T-cell (primary cell): Measurements from ENCODE around the gene GCK. TPM values are rescaled to one million over a fixed set of nuclear protein-coding genes. Genes with fewer than 3 reads are reported as not detected.

ENCODE experiments used
- ATAC-seq, 4 experiments: fragments of 200-7000 bp in 3 of 4; fragments of 150-1000 bp in 1 of 4; cut with Tn5 transposase; replicated peaks in 1 of 4; 1 replicate in 3 of 4; 2 replicates in 1 of 4; pipeline ENCODE4 v1.10.0; 2021; ENCODE audit warnings: moderate library complexity in 3 of 4, mild to moderate bottlenecking in 2 of 4, moderate number of reproducible peaks in 1 of 4
- CTCF ChIA-PET, 2 donors: fragments of 300-600 bp; sonication (Branson Sonifier 250); formaldehyde crosslinking; loops; one replicate each; lab custom pipeline; 2022; ENCODE audit warnings: antibody characterized with exemption in 2 of 2; lab: Charles Lee
- POLR2A ChIA-PET, 2 donors: fragments of 300-600 bp; sonication (Branson Sonifier 250); formaldehyde crosslinking; loops; one replicate each; lab custom pipeline; 2022; ENCODE audit warnings: antibody characterized with exemption in 2 of 2; lab: Charles Lee
- DNase-seq, 35 experiments: peaks; one replicate each; pipeline versions ENCODE4 v3.0.0 to v3.0.0-alpha.2; 2013 to 2023
- H3K27ac ChIP-seq: one replicate; pipeline ENCODE4 v1.5.1; 2013; ENCODE audit warnings: low read length
- H3K27me3 ChIP-seq, 2 experiments: replicated peaks in 1 of 2; 1 replicate in 1 of 2; 2 replicates in 1 of 2; pipeline versions ENCODE4 v1.6.1 to v1.7.0; 2013; ENCODE audit warnings: low read length in 1 of 2, mixed read lengths in 1 of 2; ENCODE audit not compliant: control insufficient read depth in 2 of 2, insufficient read depth in 2 of 2; ENCODE audit errors: extremely low read depth in 1 of 2
- H3K36me3 ChIP-seq, 2 donors: 1 replicate in 1 of 2; 2 replicates in 1 of 2; pipeline versions ENCODE4 v1.6.1 to v1.7.0; 2013; ENCODE audit warnings: low read length in 1 of 2; ENCODE audit not compliant: control insufficient read depth in 2 of 2, insufficient read depth in 1 of 2; ENCODE audit errors: extremely low read depth in 1 of 2
- H3K4me1 ChIP-seq, 2 experiments: 1 replicate in 1 of 2; 2 replicates in 1 of 2; pipeline versions ENCODE4 v1.6.1 to v1.7.0; 2013; ENCODE audit warnings: low read length in 2 of 2, mixed read lengths in 1 of 2; ENCODE audit not compliant: insufficient read depth in 2 of 2, control insufficient read depth in 1 of 2; ENCODE audit errors: extremely low read depth in 1 of 2
- H3K4me3 ChIP-seq, 2 donors: 1 replicate in 1 of 2; 2 replicates in 1 of 2; pipeline versions ENCODE4 v1.5.1 to v1.7.0; 2013; ENCODE audit warnings: mild to moderate bottlenecking in 2 of 2, low read length in 1 of 2, moderate library complexity in 1 of 2; ENCODE audit not compliant: control insufficient read depth in 1 of 2; ENCODE audit errors: extremely low read depth in 1 of 2
- H3K9me3 ChIP-seq: 2 replicates; pipeline ENCODE4 v1.7.0; 2013
- H3K27ac Mint-ChIP-seq, 2 donors: one replicate each; pipeline ENCODE4 v1.8.0; 2020 to 2021; ENCODE audit warnings: mild to moderate bottlenecking in 2 of 2, mixed read lengths in 2 of 2
- H3K27me3 Mint-ChIP-seq, 2 donors: one replicate each; pipeline ENCODE4 v1.8.0; 2021 to 2022; ENCODE audit warnings: mixed read lengths in 2 of 2
- H3K36me3 Mint-ChIP-seq: one replicate; pipeline ENCODE4 v1.8.0; 2021; ENCODE audit warnings: mixed read lengths
- H3K4me1 Mint-ChIP-seq, 3 donors: one replicate each; pipeline ENCODE4 v1.8.0; 2020 to 2022; ENCODE audit warnings: mixed read lengths in 3 of 3, mild to moderate bottlenecking in 1 of 3
- H3K4me3 Mint-ChIP-seq, 3 donors: one replicate each; pipeline ENCODE4 v1.8.0; 2020 to 2022; ENCODE audit warnings: mild to moderate bottlenecking in 3 of 3, mixed read lengths in 3 of 3, moderate library complexity in 3 of 3
- H3K9me3 Mint-ChIP-seq, 3 donors: one replicate each; pipeline ENCODE4 v1.8.0; 2020 to 2022; ENCODE audit warnings: mixed read lengths in 3 of 3
- WGBS: methylation state at CpG from one replicate; pipeline ENCODE4 v1.1.5; 2013; ENCODE audit warnings: missing lambda C conversion rate; ENCODE audit not compliant: insufficient coverage; 5-methylcytosine and 5-hydroxymethylcytosine counted together
- total RNA-seq, 35 experiments: library from RNA in 6 of 35; stranded (reverse) in 6 of 35; fragments of 120-200 nt in 1 of 35; gene quantifications; one replicate each; pipeline versions ENCODE4 v1.2.1 to v1.2.4 and lab custom pipeline; 2013 to 2026

GCK gene
- total RNA-seq, 5 donors from 2014 or later (not counting 1 experiment from before 2014, with no cell fraction given), result 0.28 to 0.82 (median 0.43) TPM; not detected in 1

DNA sequence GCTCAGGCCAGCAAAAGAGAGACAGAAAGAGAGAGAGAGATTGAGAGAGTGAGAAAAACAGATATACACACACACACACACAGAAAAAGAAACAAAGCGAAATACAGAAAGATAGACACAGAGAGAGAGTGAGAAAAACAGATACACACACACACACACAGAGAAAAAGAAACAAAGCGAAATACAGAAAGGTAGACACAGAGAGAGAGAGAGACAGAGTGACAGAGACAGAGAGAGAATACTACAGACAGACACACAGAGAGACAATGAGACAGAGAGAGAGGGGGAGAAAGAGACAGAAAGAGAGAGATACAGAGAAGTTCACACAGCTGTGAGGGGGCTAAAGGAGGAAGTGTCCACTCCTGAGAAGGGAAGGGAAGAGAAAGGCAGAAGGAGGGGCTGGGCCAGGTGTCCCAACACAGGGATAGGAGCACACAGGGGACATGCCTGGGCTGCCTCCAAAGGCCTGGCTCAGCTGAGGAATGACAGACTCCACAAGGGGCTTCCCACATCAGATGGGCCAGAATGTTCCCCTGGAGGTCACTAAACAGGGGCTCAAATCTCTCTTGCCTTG is 4.3 kb downstream of the GCK start:
- H3K4me1 Mint-ChIP-seq, result no peaks in the 10 kb centered on the region
- H3K4me3 ChIP-seq, result no peak overlapping the region
- DNase-seq, result no peak
- no peak overlapping the region for H3K27ac ChIP-seq
- no peaks in the 10 kb centered on the region for H3K27me3 Mint-ChIP-seq
- no peaks in the 10 kb centered on the region for H3K36me3 ChIP-seq
- ATAC-seq, result no peak
- H3K9me3 ChIP-seq, result no peaks in the 10 kb centered on the region
- no peak overlapping the region for H3K27ac Mint-ChIP-seq
- peaks cover 0 to 30% of the 10 kb centered on the region in 2 experiments for H3K27me3 ChIP-seq
- no peaks in the 10 kb centered on the region for H3K36me3 Mint-ChIP-seq
- H3K9me3 Mint-ChIP-seq, result peaks cover 0 to 8% (median 0%) of the 10 kb centered on the region in 3 donors
- ChIA-PET CTCF (no interaction called here), POLR2A (no interaction called here)
- no peaks in the 10 kb centered on the region for H3K4me1 ChIP-seq
- no peak overlapping the region for H3K4me3 Mint-ChIP-seq
- no CpG with 5 or more reads among the region's 2 CpGs for WGBS

DNA sequence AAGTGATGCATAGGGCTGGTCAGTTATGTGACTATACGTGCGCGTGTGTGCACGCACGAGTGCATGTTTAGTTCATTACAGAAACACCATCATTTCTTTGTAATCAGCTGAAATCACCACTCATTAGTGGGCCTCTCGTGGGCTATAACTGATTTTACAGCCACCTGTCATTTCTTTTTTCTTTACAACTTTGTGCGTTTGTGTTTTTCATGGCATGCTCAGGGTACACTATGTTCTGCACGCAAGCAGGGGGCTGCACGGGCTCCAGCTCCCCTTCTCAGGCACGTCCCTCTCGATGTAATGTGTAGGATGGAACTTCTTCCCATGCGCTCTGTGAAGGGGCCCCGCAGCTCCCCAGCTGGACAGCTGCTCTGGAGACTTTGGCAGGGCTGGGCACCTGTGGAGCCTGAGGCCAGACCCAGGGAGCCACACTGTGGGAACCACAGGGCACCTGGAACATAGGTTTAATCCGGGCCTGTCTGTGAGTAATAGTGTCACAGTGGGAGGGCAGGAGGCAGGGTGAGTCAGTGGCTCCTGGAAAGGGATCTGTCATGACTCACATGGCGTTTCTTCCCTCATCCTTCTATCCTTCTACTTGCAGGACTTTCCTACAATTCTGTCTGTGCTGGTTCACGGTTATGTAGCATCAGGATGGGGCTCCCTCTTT is 4.9 kb downstream of the GCK start:
- CTCF ChIA-PET, result no interaction called here

DNA sequence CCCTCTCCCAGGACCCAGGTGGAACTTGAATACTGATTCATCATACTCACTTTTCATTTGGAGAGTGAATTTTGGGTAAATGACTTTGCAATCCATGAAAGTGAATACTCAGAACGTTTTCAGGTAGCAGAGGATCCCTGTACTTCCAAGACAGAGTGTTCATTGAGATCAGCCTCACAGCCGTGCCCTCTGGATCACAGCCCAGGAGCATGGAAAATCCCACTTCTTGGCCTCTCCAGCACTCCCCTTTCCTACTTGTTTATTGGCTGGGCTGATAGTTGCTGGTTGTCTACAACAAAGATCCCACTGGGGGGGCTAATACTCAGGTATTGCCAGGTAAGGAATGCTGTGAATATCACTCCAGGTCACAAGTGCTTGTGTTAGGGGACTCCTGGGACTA is 5.9 kb downstream of the GCK start:
- Histone ChIP-seq H3K27me3 (peaks cover 0 to 14% of the 10 kb centered on the region in 2 experiments), H3K27ac (no peak overlapping the region), H3K36me3 (no peaks in the 10 kb centered on the region), H3K4me3 (no peak overlapping the region), H3K9me3 (no peaks in the 10 kb centered on the region), H3K4me1 (no peaks in the 10 kb centered on the region)
- DNase-seq (no peak), ATAC-seq (peak in 1 of 4 experiments; percentile 46)
- Mint-ChIP-seq H3K9me3 (peaks cover 0 to 8% (median 0%) of the 10 kb centered on the region in 3 donors), H3K36me3 (no peaks in the 10 kb centered on the region), H3K4me3 (no peak overlapping the region), H3K27me3 (peaks cover 5% of the 10 kb centered on the region in 2 donors), H3K4me1 (no peaks in the 10 kb centered on the region), H3K27ac (no peak overlapping the region)
- WGBS, result 40% methylated on average over 1 of the region's 2 CpGs
- CTCF ChIA-PET, result no interaction called here
- POLR2A ChIA-PET, result no interaction called here

More for the DNA sequence above, 4.9 kb downstream of the GCK start:
- H3K4me3 ChIP-seq, result no peak overlapping the region
- no peak for ATAC-seq
- H3K9me3 ChIP-seq, result no peaks in the 10 kb centered on the region
- Mint-ChIP-seq H3K36me3 (no peaks in the 10 kb centered on the region), H3K4me3 (no peak overlapping the region), H3K9me3 (peaks cover 0 to 8% (median 0%) of the 10 kb centered on the region in 3 donors), H3K27ac (no peak overlapping the region), H3K4me1 (no peaks in the 10 kb centered on the region), H3K27me3 (peaks cover 2% of the 10 kb centered on the region in 2 donors)
- DNase-seq, result no peak
- 78% methylated on average over 6 of the region's 16 CpGs for WGBS
- peaks cover 0 to 23% of the 10 kb centered on the region in 2 experiments for H3K27me3 ChIP-seq
- POLR2A ChIA-PET, result no interaction called here
- H3K36me3 ChIP-seq, result no peaks in the 10 kb centered on the region
- H3K27ac ChIP-seq, result no peak overlapping the region
- H3K4me1 ChIP-seq, result no peaks in the 10 kb centered on the region

DNA sequence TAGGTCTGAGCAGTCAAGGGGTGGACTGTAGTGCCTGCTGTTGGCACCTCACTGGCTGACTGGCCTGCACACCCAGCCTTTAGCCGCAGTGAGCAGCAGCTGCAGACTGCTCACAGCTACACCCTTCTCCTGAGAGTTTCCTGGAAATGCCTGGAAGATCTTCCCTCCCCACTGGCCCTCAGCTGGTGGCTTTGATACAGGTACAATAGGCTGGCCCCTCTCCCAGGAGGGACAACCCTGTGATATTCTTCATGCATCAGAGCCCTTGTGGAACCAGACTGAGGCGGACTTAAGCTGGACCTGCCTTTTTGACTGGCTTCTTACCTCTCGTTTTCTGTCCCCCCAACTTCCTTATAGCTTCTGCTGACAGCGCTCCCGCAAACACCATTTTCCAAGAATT is 6.4 kb downstream of the GCK start:
- H3K36me3 ChIP-seq, result no peaks in the 10 kb centered on the region
- Mint-ChIP-seq H3K36me3 (no peaks in the 10 kb centered on the region), H3K27me3 (peaks cover 5 to 11% of the 10 kb centered on the region in 2 donors), H3K9me3 (peaks cover 0 to 8% (median 0%) of the 10 kb centered on the region in 3 donors), H3K4me1 (no peaks in the 10 kb centered on the region), H3K4me3 (no peak overlapping the region), H3K27ac (no peak overlapping the region)
- WGBS, result 63% methylated on average over 5 of the region's 5 CpGs
- no peaks in the 10 kb centered on the region for H3K9me3 ChIP-seq
- H3K4me3 ChIP-seq, result no peak overlapping the region
- H3K27me3 ChIP-seq, result peaks cover 0 to 16% of the 10 kb centered on the region in 2 experiments
- POLR2A ChIA-PET, result interaction anchor here in 1 of 2 donors (0.5 kb wide), 1 partner anchor 71 kb away, joined by 11 read pairs; no protein-coding TSS in a partner anchor
- H3K4me1 ChIP-seq, result no peaks in the 10 kb centered on the region
- DNase-seq, result no peak
- ATAC-seq, result no peak
- CTCF ChIA-PET, result no interaction called here
- no peak overlapping the region for H3K27ac ChIP-seq

DNA sequence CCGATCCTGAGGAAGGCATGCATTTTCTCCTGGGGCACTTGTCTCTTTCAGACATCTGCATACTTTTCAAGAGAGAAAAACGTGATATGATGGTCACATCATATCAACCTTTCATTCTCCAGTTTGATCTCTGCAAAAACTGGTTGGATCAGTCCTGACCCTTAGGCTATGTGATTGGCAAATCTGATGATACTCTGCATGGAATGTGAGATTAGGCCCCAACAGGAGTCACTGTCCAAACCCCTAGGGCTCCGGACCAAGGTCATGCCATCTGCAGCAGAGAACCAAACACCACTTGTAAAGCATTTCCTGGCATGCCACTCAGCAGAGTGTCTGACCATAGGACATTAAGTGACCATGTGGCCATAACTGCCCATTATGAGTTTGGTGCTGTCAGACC is 8.6 kb downstream of the GCK start:
- ATAC-seq (no peak), DNase-seq (no peak)
- no peaks in the 10 kb centered on the region for H3K36me3 Mint-ChIP-seq
- ChIA-PET CTCF (no interaction called here), POLR2A (no interaction called here)
- Histone ChIP-seq H3K27ac (no peak overlapping the region), H3K4me1 (no peaks in the 10 kb centered on the region), H3K9me3 (no peaks in the 10 kb centered on the region), H3K4me3 (no peak overlapping the region), H3K36me3 (no peaks in the 10 kb centered on the region), H3K27me3 (peaks cover 0 to 35% of the 10 kb centered on the region in 2 experiments)
- peaks cover 0 to 8% (median 0%) of the 10 kb centered on the region in 3 donors for H3K9me3 Mint-ChIP-seq
- H3K4me3 Mint-ChIP-seq, result no peak overlapping the region
- no peaks in the 10 kb centered on the region for H3K4me1 Mint-ChIP-seq
- H3K27me3 Mint-ChIP-seq, result peaks cover 8 to 27% of the 10 kb centered on the region in 2 donors
- 100% methylated on average over 1 of the region's 3 CpGs for WGBS
- no peak overlapping the region for H3K27ac Mint-ChIP-seq

DNA sequence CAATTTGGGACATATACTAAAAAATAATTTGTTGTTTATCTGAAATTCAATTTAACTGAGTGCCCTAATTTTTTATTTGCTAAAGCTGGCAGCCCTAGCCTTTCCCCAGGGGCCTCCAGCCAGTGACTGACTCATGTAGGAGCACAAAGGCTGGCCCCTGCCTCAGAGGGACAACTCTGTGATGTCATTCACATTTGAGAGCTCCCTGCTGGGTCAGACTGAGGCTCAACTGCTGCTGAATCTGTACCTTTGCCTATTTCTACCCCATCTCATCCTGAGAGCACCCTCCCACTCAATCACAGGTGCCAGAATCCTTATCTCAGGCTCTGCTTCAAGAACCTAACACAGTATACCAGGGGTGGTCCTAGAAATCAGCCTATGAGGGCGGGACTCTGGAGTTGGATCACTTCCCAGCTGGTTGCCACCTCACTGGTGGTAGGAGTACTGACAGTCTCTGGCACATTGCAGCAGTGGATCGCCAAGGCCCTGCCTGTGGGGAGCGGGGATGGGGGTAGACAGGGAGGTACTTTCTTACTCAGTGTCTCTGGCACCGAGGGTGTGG is 11.6 kb downstream of the GCK start:
- Histone ChIP-seq H3K27ac (no peak overlapping the region), H3K4me1 (no peaks in the 10 kb centered on the region), H3K9me3 (no peaks in the 10 kb centered on the region), H3K4me3 (no peak overlapping the region), H3K27me3 (peaks cover 0 to 35% of the 10 kb centered on the region in 2 experiments), H3K36me3 (no peaks in the 10 kb centered on the region)
- Mint-ChIP-seq H3K4me1 (no peaks in the 10 kb centered on the region), H3K27ac (no peak overlapping the region), H3K9me3 (peaks cover 0 to 5% (median 3%) of the 10 kb centered on the region in 3 donors), H3K36me3 (no peaks in the 10 kb centered on the region), H3K27me3 (peaks cover 20 to 34% of the 10 kb centered on the region in 2 donors), H3K4me3 (no peak overlapping the region)
- CTCF ChIA-PET, result no interaction called here
- POLR2A ChIA-PET, result no interaction called here
- 93% methylated on average over 3 of the region's 4 CpGs for WGBS
- no peak for DNase-seq
- ATAC-seq, result no peak
